Stimulated activated CD4-positive, alpha-beta T cell treated with anti-CD3 and anti-CD28 coated beads, Interleukin-1b, Interleukin-23, amount 100 ng/mL, for 1 hour (primary cell): Measurements from ENCODE around the gene BSN.

Source experiments
- DNase-seq, 2 donors: peaks; one replicate each; pipeline ENCODE4 v3.0.0-alpha.2; 2020; ENCODE audit warnings: low read depth in 2 of 2

BSN gene

GRCh38 chr3:49654955-49655556 lies 100.8 kb downstream of the BSN start:
- DNase-seq = no peak

DNA sequence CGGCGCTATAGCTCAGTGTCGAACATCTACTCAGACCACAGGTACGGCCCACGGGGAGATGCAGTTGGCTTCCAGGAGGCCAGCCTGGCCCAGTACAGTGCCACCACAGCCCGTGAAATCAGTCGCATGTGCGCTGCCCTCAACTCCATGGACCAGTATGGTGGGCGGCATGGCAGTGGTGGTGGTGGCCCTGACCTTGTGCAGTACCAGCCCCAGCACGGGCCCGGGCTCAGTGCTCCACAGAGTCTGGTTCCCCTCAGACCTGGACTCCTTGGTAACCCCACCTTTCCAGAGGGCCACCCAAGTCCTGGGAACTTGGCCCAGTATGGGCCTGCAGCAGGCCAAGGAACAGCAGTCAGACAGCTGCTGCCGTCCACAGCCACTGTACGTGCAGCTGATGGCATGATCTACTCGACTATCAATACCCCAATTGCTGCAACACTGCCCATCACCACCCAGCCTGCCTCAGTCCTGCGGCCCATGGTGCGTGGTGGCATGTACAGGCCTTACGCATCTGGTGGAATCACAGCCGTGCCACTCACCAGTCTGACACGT lies 101.5 kb downstream of the BSN start:
- no peak for DNase-seq

- no peak for DNase-seq
These were observed 102.3 kb downstream of the BSN start for GRCh38 chr3:49656541-49657112.

GRCh38 chr3:49657208-49657915 lies 103.1 kb downstream of the BSN start:
- no peak for DNase-seq

GRCh38 chr3:49658711-49659110 lies 104.4 kb downstream of the BSN start:
- DNase-seq = no peak

DNA sequence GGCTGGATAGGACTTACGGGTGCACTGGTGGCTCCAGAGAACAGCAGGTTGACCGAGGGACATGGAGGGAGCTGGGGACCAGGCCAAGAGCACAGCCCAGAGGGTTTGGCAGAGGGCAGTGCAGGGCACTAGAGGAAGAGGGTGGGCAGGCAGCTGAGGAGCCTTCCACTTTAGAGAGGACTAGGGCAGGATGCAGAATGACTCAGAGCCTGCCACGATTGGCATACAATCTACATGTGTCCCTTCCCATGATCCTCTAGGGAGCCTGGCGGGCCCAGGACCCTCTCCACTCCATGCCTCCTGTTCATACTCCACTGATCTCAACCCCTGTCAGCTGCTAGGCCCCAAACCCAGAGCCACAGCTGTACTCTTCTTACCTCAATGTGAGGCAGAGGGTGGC lies 105.5 kb downstream of the BSN start:
- no peak for DNase-seq

GRCh38 chr3:49661281-49661680 lies 107.0 kb downstream of the BSN start:
- no peak for DNase-seq

DNA sequence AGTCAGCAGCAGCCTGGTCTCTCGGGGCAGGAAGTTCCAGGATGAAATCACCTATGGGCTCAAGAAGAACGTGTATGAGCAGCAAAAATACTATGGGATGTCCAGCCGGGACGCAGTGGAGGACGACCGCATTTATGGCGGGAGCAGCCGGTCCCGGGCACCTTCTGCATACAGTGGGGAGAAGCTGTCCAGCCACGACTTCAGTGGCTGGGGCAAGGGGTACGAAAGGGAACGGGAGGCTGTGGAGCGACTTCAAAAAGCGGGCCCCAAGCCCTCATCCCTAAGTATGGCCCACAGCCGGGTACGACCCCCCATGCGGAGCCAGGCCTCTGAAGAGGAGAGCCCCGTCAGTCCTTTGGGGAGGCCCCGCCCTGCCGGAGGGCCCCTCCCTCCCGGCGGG lies 107.7 kb downstream of the BSN start:
- no peak for DNase-seq

DNA sequence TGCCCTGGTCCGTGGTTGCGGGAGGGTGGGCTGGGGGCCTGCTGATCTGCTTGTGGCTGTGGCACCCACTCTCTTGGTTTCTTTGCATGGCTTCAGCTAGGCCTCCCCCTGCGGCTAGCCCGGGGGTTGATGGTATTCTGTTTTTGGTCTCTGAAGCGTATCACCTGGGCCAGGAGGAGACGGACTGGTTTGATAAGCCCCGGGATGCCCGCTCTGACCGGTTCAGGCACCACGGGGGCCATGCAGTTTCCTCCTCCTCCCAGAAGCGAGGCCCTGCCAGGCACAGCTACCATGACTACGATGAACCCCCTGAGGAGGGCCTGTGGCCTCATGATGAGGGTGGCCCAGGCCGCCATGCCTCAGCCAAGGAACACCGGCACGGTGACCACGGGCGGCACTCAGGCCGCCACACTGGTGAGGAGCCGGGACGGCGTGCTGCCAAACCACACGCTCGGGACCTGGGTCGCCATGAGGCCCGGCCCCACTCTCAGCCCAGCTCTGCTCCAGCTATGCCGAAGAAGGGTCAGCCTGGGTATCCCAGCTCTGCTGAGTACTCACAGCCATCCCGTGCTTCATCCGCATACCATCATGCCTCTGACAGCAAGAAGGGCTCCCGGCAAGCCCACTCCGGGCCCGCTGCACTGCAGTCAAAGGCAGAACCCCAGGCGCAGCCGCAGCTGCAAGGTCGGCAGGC lies 108.6 kb downstream of the BSN start:
- no peak for DNase-seq

DNA sequence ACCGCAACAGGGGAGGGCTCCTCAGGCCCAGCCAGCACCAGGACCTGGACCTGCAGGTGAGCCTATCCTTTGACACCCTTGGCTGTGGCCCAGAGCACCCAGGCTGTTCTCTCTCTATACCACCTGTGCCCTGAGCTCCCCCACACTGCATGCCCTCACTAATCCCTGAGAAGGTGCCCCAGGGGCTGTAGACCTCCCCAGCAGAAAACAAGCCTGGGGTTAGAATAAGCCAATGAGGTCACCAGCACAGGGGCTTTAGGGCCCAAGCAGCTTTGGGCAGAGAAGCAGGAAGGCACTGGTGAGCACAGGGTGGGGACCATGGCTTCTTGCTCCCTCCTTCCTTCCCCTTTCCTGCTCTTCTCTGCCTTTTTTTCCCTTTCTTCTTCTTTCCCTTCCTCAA lies 109.6 kb downstream of the BSN start:
- no peak for DNase-seq

DNA sequence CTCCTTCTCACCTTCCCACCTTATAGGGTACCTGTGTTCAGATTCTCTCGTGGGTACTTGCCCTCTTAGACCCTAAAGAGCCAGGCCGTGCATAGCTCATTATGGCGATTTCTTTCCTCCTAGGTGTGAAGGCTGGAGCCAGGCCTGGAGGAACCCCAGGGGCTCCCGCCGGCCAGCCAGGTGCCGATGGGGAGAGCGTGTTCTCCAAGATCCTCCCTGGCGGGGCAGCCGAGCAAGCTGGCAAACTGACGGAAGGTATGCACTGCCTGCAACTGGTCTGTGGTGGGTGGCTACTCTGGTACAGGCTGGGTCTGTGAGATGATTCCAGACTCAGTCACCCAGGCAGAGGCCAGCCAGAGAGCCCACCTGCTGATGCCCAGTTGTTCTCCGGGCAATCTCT lies 110.0 kb downstream of the BSN start:
- DNase-seq = no peak

- no peak for DNase-seq
These were observed 111.7 kb downstream of the BSN start for GRCh38 chr3:49665822-49666519.

DNA sequence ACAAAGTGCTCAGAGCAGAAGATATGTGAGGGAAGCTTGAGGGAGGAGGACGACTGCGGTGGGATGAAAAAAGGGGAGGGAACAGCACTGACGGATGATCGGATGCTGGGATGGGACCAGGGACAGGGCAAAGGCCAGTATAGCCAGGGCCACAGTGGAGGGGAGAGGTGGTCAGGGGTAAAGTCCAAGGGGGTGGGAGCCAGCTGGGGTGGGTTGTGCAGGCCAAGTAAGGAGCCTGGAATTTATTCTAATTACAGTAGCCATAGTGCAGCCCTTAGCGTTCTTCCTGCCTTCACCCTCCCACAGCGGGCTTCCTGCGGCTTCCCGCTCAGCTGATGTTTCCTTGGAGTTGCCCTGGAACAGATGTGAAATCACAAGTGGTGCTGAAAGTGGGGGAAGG lies 112.3 kb downstream of the BSN start:
- DNase-seq = no peak

DNA sequence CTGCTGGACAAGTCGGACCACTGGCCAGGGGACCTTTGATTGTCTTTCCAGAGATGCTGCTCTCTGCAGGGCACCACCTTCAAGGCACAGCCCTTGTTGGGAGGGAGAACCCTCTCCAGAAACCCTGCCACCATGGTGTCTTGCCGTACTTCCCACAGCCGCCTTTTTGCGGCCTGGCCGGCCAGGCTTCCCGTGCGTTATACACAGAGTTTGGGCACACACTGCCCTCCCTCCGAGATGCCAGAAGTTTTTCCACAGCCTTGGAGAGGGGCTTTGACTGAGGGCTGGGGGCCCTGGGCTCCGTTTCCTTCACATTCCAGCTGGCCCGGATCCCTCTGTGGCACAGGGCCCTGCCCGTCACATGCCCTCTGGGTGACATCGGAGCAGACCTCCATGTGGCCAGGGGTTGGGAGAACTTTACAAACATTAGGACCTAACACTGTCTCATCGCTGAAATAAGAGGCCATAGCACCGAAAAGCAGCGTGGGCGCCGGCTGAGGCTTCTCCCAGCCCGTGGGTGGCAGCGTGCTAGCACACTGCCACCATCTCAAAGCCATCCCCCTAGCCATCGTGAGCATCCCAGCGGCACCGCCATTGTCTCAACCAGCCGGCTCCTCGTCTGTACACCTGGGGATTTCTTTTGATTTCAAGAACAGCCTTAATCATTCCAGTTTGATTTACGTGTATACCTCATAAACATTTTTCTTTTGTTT lies 113.6 kb downstream of the BSN start:
- DNase-seq = no peak

- DNase-seq = no peak
These were observed 114.1 kb downstream of the BSN start for GRCh38 chr3:49668414-49668797.

- no peak for DNase-seq
These were observed 114.6 kb downstream of the BSN start for GRCh38 chr3:49668861-49669260.

DNA sequence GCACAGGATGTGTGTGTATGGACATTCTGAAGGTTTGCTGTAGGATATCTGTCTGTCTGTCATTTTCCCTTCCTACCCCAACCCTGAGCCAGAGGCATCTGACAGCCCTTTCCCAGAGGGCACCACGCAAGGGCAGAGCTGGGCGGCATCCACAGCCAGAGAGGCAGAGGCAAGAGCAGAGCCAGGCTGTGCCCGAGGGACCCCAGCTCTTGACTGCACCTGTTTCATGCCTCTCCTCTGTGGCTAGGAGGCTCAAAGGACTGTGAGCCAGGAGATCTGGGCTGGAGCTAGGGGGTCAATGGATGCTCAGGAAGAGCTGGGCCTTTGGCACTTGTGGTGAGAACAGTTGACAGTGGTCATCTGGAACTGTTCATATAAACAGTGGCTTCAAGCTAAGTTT lies 115.1 kb downstream of the BSN start:
- DNase-seq = no peak

GRCh38 chr3:49670940-49671290 lies 116.6 kb downstream of the BSN start:
- DNase-seq = no peak

GRCh38 chr3:49671291-49672288 lies 117.3 kb downstream of the BSN start:
- peak; percentile 48 to 54 for DNase-seq

DNA sequence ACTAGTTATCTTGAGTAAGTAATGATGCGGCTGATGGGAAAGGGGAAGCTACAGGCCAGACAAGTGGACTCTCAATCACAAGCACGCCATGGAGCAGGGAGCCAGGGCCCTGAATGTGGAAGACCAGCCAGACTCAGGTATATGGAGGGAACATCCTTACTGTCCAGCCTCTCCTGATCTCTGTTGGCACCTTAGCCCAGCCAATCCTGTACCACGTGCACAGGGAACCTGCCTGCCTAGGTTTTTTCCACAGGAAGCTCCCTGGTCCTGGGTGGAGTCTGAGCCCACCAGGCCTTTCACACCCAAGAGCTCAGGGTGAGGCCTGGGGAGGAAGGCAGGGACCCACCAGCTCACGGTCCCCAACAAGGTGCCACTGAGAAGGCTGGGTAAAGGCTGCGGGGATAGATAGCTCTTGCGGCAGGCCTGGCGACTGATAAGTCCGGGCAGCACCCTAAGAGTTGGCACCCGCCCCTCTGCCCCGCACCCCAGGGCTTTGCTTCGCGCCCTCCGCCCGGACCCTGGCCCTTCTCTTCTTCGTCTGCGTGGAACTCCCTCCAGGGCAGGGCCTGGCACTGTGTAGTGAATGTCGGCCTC lies 118.9 kb downstream of the BSN start:
- DNase-seq = peak in 1 of 2 donors; percentile 9
